Tibial nerve (tissue), 4 donors: ENCODE measurements around the gene TUBGCP2. TPM values are rescaled to one million over a fixed set of nuclear protein-coding genes. Genes with fewer than 3 reads are reported as not detected.

ENCODE experiments used
- DNase-seq, 2 donors: peaks; one replicate each; pipeline ENCODE4 v3.0.0-alpha.2; 2019; ENCODE audit warnings: low spot score in 2 of 2
- H3K27ac ChIP-seq, 4 donors: fragments of 200-600 bp; sonication (generic) in 3 of 4; one replicate each; pipeline ENCODE4 v1.5.1; 2017 to 2019; ENCODE audit warnings: mild to moderate bottlenecking in 1 of 4
- H3K27me3 ChIP-seq, 2 donors: fragments of 200-600 bp; sonication (generic) in 1 of 2; one replicate each; pipeline versions ENCODE4 v1.5.1 to v1.6.0; 2017 to 2019
- H3K36me3 ChIP-seq, 3 donors: fragments of 200-600 bp; sonication (generic); one replicate each; pipeline ENCODE4 v1.5.1; 2018 to 2019
- H3K4me1 ChIP-seq, 4 donors: fragments of 200-600 bp; sonication (generic) in 3 of 4; one replicate each; pipeline ENCODE4 v1.5.1; 2017 to 2019
- H3K4me3 ChIP-seq, 4 donors: fragments of 200-600 bp; sonication (generic) in 3 of 4; one replicate each; pipeline ENCODE4 v1.5.1; 2017 to 2019; ENCODE audit warnings: mild to moderate bottlenecking in 1 of 4, moderate library complexity in 1 of 4
- H3K9me3 ChIP-seq, 4 donors: fragments of 200-600 bp; sonication (generic) in 3 of 4; one replicate each; pipeline ENCODE4 v1.5.1; 2017 to 2019
- EP300 ChIP-seq, 2 donors: sonication (generic); formaldehyde crosslinking; IDR thresholded peaks; one replicate each; pipeline ENCODE4 v1.6.1; 2017; ENCODE audit warnings: antibody characterized with exemption in 2 of 2, mild to moderate bottlenecking in 1 of 2
- POLR2A ChIP-seq, 2 donors: fragments of 450-650 bp; IDR thresholded peaks; one replicate each; pipeline ENCODE4 v1.6.1; 2017; ENCODE audit warnings: antibody characterized with exemption in 2 of 2, mild to moderate bottlenecking in 2 of 2, moderate library complexity in 2 of 2
- WGBS, 2 donors: methylation state at CpG; one replicate each; pipeline ENCODE4 v1.1.5; 2018; 5-methylcytosine and 5-hydroxymethylcytosine counted together
- total RNA-seq, 4 donors: library from RNA; depleted of rRNA; stranded (reverse); fragments of >200 nt; gene quantifications; one replicate each; pipeline ENCODE4 v1.1.0, GENCODE V29; 2016
- TF ChIP-seq, protein P1 (sequence below), 5 experiments: fragments of 200-600 bp in 3 of 5; fragments of 450-650 bp in 2 of 5; sonication (generic) in 3 of 5; IDR thresholded peaks; one replicate each; pipeline ENCODE4 v1.5.1; 2016 to 2019; ENCODE audit warnings: antibody characterized with exemption in 5 of 5, mild to moderate bottlenecking in 3 of 5, moderate library complexity in 2 of 5

The TUBGCP2 gene
- total RNA-seq, 4 donors from 2014 or later = 35.8 to 73.5 (median 45.7) TPM

DNA sequence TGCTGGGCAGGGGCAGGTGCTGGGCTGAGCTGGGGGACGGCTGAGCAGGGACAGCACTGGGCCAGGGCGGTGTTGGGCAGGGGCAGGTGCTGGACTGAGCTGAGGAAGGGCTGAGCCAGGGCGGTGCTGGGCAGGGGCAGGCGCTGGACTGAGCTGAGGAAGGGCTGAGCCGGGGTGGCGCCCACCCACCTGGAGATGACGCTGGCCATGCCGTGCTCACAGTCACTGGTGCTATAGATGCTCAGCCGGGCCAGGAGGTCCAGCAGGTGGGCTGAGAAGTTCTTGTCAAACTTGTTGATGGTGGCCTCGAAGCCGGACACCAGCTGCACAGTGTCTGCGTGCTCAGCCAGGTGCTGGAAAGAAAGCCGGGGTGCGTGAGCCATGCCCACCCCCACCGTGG lies 27.6 kb downstream of the TUBGCP2 start:
- whole genome bisulfite sequencing, 2 donors = 93% methylated on average over 14 of the region's 15 CpGs
- no peak for DNase-seq
- Histone ChIP-seq H3K27me3 (peaks cover 0 to 16% of the 10 kb centered on the region in 2 donors), H3K4me1 (peaks cover 0 to 29% (median 11%) of the 10 kb centered on the region in 4 donors), H3K9me3 (no peaks in the 10 kb centered on the region), H3K27ac (no peak overlapping the region), H3K4me3 (no peak overlapping the region), H3K36me3 (peaks cover 2 to 80% (median 26%) of the 10 kb centered on the region in 3 donors)
- TF ChIP-seq, protein P1, sequence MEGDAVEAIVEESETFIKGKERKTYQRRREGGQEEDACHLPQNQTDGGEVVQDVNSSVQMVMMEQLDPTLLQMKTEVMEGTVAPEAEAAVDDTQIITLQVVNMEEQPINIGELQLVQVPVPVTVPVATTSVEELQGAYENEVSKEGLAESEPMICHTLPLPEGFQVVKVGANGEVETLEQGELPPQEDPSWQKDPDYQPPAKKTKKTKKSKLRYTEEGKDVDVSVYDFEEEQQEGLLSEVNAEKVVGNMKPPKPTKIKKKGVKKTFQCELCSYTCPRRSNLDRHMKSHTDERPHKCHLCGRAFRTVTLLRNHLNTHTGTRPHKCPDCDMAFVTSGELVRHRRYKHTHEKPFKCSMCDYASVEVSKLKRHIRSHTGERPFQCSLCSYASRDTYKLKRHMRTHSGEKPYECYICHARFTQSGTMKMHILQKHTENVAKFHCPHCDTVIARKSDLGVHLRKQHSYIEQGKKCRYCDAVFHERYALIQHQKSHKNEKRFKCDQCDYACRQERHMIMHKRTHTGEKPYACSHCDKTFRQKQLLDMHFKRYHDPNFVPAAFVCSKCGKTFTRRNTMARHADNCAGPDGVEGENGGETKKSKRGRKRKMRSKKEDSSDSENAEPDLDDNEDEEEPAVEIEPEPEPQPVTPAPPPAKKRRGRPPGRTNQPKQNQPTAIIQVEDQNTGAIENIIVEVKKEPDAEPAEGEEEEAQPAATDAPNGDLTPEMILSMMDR (IDR thresholded peaks at IDR 0.05) = no peak
- TF ChIP-seq EP300 (IDR thresholded peaks at IDR 0.05) = no peak
- TF ChIP-seq POLR2A (IDR thresholded peaks at IDR 0.05) = no peak

DNA sequence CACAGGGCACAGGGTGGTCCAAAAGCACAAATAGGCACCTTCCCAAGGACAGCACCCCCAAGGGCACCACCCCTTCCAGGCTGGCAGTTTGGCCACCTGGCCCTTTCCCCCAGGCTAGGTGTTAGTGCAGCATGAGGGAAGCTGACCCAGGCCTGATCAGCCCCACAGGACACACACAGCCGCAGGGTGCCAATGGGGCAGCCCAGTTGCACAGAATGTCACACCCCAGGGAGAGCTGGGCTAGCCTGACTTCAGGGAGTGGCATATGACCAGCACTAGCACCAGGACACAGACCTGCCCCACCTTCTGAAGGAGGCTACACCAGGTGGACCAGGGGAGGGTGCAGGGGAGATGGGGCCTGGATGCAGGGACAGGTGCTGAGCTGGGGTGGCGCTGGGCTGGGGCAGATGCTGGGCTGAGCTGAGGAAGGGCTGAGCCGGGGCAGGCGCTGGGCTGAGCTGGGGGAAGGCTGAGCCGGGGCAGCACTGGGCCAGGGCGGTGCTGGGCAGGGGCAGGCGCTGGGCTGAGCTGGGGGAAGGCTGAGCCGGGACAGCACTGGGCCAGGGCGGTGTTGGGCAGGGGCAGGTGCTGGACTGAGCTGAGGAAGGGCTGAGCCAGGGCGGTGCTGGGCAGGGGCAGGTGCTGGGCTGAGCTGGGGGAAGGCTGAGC lies 28.1 kb downstream of the TUBGCP2 start:
- H3K27me3 ChIP-seq = peaks cover 0 to 21% of the 10 kb centered on the region in 2 donors
- H3K4me1 ChIP-seq = peaks cover 0 to 33% (median 14%) of the 10 kb centered on the region in 4 donors
- no peak overlapping the region for H3K27ac ChIP-seq
- peaks cover 2 to 74% (median 21%) of the 10 kb centered on the region in 3 donors for H3K36me3 ChIP-seq
- TF ChIP-seq, protein P1 (IDR thresholded peaks at IDR 0.05) = no peak
- TF ChIP-seq POLR2A (IDR thresholded peaks at IDR 0.05) = no peak
- no peak for TF ChIP-seq EP300 (IDR thresholded peaks at IDR 0.05)
- DNase-seq = no peak
- H3K4me3 ChIP-seq = no peak overlapping the region
- H3K9me3 ChIP-seq = no peaks in the 10 kb centered on the region
- 91 to 94% methylated on average over 9 to 10 of the region's 10 CpGs for WGBS, 2 donors

DNA sequence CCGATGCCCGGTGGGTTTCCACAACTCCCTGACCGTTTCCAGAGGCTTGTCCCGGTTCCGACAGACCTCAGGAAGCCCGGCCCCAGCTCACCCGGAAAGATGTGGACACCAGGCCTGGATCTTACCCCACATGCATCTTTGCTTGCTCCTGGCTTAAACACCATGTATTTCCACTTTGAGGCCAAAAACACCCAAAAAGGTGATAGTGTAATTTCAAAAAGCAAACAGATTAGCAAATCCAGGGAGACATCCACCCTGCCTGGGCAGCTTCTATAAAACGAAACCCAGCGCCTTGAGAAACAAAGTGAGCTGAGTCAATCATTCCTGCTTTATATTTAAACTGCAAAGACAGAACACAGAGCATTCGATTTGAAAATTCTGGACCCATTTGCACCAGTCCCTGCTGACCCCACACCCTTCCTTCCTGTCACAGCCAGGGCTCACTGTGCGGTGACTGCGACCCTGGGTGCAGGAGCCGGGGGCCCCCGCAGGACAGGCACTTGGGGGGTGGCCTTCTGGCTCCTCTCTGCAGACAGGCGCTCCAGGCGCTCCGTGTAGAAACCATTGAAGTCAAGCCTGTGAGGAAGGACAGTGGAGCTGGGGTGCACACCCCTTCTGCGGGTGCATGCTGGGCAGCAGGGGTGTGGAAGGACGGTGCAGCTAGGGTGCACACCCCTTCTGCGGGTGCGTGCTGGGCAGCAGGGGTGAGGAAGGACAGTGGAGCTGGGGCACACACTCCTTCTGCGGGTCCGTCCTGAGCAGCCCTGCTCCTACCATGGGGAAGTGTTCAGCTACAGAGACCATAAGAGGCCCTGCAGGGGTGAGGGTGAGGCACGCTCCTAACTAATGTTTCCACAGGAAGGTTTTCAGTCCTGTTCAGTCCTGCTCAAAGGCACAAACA lies 29.1 kb downstream of the TUBGCP2 start:
- no peaks in the 10 kb centered on the region for H3K9me3 ChIP-seq
- peaks cover 0 to 42% (median 17%) of the 10 kb centered on the region in 4 donors for H3K4me1 ChIP-seq
- H3K36me3 ChIP-seq = peaks cover 2 to 65% (median 12%) of the 10 kb centered on the region in 3 donors
- WGBS, 2 donors = 76 to 89% methylated on average over 23 to 24 of the region's 24 CpGs
- H3K4me3 ChIP-seq = no peak overlapping the region
- TF ChIP-seq, protein P1 (IDR thresholded peaks at IDR 0.05) = no peak
- TF ChIP-seq POLR2A (IDR thresholded peaks at IDR 0.05) (no peak), EP300 (IDR thresholded peaks at IDR 0.05) (no peak)
- DNase-seq = no peak
- peaks cover 0 to 31% of the 10 kb centered on the region in 2 donors for H3K27me3 ChIP-seq
- no peak overlapping the region for H3K27ac ChIP-seq

DNA sequence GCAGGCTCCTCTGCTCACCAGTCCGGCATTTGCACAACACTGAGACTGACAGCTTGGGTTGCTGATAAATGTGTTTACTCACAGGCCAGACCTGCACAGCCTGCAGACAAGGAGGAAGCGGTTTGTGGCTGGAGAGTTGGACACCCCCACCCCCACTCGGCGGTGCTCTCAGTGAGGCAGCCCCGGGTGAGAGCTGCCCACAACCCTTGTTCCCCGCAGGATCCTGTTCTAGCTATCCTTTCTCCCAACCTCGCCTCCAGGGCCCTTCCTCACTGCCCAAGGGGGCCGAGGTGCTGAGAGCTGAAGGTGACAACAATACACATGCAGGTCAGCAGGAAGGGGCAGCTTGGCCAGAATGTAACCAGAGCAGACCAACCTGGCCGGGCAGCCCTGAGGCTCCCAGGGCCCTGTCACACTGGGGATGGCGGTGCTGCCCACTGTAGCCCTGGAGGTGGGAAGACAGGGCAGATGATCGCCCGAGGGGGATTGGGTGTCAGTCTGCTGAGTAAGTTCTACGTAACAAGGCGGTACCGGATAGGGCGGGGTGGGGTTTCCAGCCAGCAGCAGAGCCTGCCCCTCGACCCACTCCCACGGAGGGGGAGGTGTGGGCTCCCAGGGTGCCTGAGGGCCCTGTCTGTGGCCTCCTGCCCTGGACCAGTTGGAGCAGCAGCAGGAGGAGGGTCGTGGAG lies 30.0 kb downstream of the TUBGCP2 start:
- Histone ChIP-seq H3K4me3 (no peak overlapping the region), H3K4me1 (peaks cover 0 to 43% (median 17%) of the 10 kb centered on the region in 4 donors), H3K36me3 (peaks cover 2 to 58% (median 6%) of the 10 kb centered on the region in 3 donors), H3K9me3 (no peaks in the 10 kb centered on the region), H3K27ac (peak overlapping the region in 2 of 4 donors; percentile 10 to 54), H3K27me3 (peaks cover 0 to 33% of the 10 kb centered on the region in 2 donors)
- no peak for TF ChIP-seq POLR2A (IDR thresholded peaks at IDR 0.05)
- no peak for TF ChIP-seq EP300 (IDR thresholded peaks at IDR 0.05)
- TF ChIP-seq, protein P1 (IDR thresholded peaks at IDR 0.05) = no peak
- DNase-seq = no peak
- WGBS, 2 donors = 62 to 74% methylated on average over 17 to 19 of the region's 19 CpGs
